ENCODE measurements around the gene COPE. TPM values are rescaled to one million over a fixed set of nuclear protein-coding genes. Genes with fewer than 3 reads are reported as not detected.

The COPE gene
- total and polyA plus RNA-seq, 2 donors (not counting 1 experiment from before 2014, with no cell fraction given) = 154 to 279 TPM

DNA sequence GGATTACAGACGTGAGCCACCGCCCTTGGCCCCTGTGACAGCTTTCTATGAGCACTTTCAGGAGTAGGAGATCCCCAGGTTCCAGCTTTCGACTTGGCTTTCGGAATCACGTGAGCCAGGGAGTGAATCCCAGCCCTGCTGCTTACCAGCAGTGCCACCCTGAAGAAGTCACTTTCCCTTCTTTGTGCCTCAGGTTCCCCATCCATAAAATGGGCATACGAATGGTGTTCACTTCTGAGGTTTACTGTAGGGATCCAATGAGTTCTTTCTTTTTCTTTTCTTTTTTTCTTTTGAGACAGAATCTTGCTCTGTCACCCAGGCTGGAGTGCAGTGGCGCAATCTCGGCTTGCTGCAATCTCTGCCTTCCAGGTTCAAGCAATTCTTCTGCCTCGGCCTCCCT lies 26.1 kb upstream of the COPE start:
- no peaks in the 10 kb centered on the region for H3K9me3 Mint-ChIP-seq (ENCODE audit: insufficient read depth)
- peaks cover 17 to 44% of the 10 kb centered on the region in 2 donors for H3K4me1 ChIP-seq (ENCODE audit: control insufficient read depth in 2 of 2, insufficient read depth in 2 of 2, low read length in 2 of 2)
- H3K36me3 ChIP-seq (replicated peaks in 1 of 2; ENCODE audit: control extremely low read depth in 1 of 2, control insufficient read depth in 1 of 2, extremely low read depth in 1 of 2, insufficient read depth in 2 of 2, low read length in 1 of 2) = no peaks in the 10 kb centered on the region
- no peak overlapping the region for H3K27ac Mint-ChIP-seq
- 92% methylated on average over 8 of the region's 9 CpGs for WGBS (ENCODE audit: insufficient coverage)
- H3K27ac ChIP-seq (ENCODE audit: low read length in 2 of 2) = no peak overlapping the region
- no peak overlapping the region for H3K4me3 Mint-ChIP-seq
- H3K9ac ChIP-seq (ENCODE audit: low read length) = no peak overlapping the region
- H3K9me3 ChIP-seq (ENCODE audit: control extremely low read depth in 1 of 3, control insufficient read depth in 2 of 3, insufficient read depth in 1 of 3, low read length in 2 of 3) = no peaks in the 10 kb centered on the region
- DNase-seq (no peak), ATAC-seq (ENCODE audit: low read depth) (no peak)
- H2AFZ ChIP-seq (ENCODE audit: insufficient read depth, low read depth, low read length, poor library complexity, severe bottlenecking) = no peak overlapping the region
- H3K4me3 ChIP-seq (ENCODE audit: control extremely low read depth in 1 of 5, extremely low read depth in 1 of 5, insufficient read depth in 1 of 5, low read depth in 2 of 5, low read length in 4 of 5) = no peak overlapping the region
- H3K79me2 ChIP-seq (ENCODE audit: control insufficient read depth, insufficient read depth, low read length) = no peaks in the 10 kb centered on the region
- peaks cover 21% of the 10 kb centered on the region for H3K27me3 Mint-ChIP-seq
- peaks cover 0 to 20% (median 5%) of the 10 kb centered on the region in 4 experiments for H3K27me3 ChIP-seq (replicated peaks in 1 of 4; ENCODE audit: control extremely low read depth in 1 of 4, control insufficient read depth in 3 of 4, insufficient read depth in 4 of 4, low read length in 3 of 4)
- no peaks in the 10 kb centered on the region for H4K20me1 ChIP-seq (ENCODE audit: control insufficient read depth, insufficient read depth, low read length, poor library complexity, severe bottlenecking)
- TF ChIP-seq, protein P1, sequence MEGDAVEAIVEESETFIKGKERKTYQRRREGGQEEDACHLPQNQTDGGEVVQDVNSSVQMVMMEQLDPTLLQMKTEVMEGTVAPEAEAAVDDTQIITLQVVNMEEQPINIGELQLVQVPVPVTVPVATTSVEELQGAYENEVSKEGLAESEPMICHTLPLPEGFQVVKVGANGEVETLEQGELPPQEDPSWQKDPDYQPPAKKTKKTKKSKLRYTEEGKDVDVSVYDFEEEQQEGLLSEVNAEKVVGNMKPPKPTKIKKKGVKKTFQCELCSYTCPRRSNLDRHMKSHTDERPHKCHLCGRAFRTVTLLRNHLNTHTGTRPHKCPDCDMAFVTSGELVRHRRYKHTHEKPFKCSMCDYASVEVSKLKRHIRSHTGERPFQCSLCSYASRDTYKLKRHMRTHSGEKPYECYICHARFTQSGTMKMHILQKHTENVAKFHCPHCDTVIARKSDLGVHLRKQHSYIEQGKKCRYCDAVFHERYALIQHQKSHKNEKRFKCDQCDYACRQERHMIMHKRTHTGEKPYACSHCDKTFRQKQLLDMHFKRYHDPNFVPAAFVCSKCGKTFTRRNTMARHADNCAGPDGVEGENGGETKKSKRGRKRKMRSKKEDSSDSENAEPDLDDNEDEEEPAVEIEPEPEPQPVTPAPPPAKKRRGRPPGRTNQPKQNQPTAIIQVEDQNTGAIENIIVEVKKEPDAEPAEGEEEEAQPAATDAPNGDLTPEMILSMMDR (IDR thresholded peaks at IDR 0.05) = no peak
- TF ChIP-seq EZH2 (IDR thresholded peaks at IDR 0.05; ENCODE audit: borderline replicate concordance, insufficient read depth, low read depth, low read length, poor library complexity, severe bottlenecking) = no peak
- ChIA-PET POLR2A (no interaction called here), CTCF (no interaction called here)
- no peak overlapping the region for H3K4me2 ChIP-seq (replicated peaks; ENCODE audit: low read depth, low read length, poor library complexity, severe bottlenecking)
- H3K4me1 Mint-ChIP-seq = peaks cover 34% of the 10 kb centered on the region
- intact Hi-C loops (cut with micrococcal nuclease) = no loop called here

DNA sequence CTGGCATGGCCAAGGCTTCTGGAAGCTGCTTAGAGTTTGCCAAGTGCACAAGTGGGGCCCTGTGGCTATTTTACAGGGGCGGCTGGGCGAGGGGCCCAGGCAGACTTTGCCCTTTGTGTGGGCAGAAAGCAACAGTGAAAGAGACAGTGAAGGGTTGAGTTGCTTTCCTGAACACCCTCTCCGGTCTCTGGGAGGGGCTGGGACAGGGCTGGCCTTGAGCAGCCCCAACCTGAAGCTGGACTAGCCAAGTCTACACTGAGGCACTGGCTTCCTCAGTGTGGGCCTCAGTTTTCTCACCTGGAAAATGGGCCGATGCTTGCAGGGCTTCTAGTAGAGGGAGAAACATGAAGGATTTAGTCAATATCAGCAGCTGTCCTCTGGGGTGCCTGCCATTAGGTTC lies 24.3 kb upstream of the COPE start:
- Mint-ChIP-seq H3K4me3 (no peak overlapping the region), H3K27me3 (peaks cover 31% of the 10 kb centered on the region), H3K27ac (no peak overlapping the region), H3K9me3 (ENCODE audit: insufficient read depth) (no peaks in the 10 kb centered on the region), H3K4me1 (peaks cover 37% of the 10 kb centered on the region)
- POLR2A ChIA-PET = no interaction called here
- ATAC-seq (ENCODE audit: low read depth) = no peak
- Histone ChIP-seq H2AFZ (ENCODE audit: insufficient read depth, low read depth, low read length, poor library complexity, severe bottlenecking) (no peak overlapping the region), H3K79me2 (ENCODE audit: control insufficient read depth, insufficient read depth, low read length) (no peaks in the 10 kb centered on the region), H3K36me3 (replicated peaks in 1 of 2; ENCODE audit: control extremely low read depth in 1 of 2, control insufficient read depth in 1 of 2, extremely low read depth in 1 of 2, insufficient read depth in 2 of 2, low read length in 1 of 2) (no peaks in the 10 kb centered on the region), H3K4me1 (ENCODE audit: control insufficient read depth in 2 of 2, insufficient read depth in 2 of 2, low read length in 2 of 2) (peaks cover 22 to 45% of the 10 kb centered on the region in 2 donors), H4K20me1 (ENCODE audit: control insufficient read depth, insufficient read depth, low read length, poor library complexity, severe bottlenecking) (no peaks in the 10 kb centered on the region), H3K4me3 (ENCODE audit: control extremely low read depth in 1 of 5, extremely low read depth in 1 of 5, insufficient read depth in 1 of 5, low read depth in 2 of 5, low read length in 4 of 5) (no peak overlapping the region), H3K9me3 (ENCODE audit: control extremely low read depth in 1 of 3, control insufficient read depth in 2 of 3, insufficient read depth in 1 of 3, low read length in 2 of 3) (peaks cover 0 to 3% (median 0%) of the 10 kb centered on the region in 3 donors), H3K4me2 (replicated peaks; ENCODE audit: low read depth, low read length, poor library complexity, severe bottlenecking) (no peak overlapping the region), H3K9ac (ENCODE audit: low read length) (no peak overlapping the region), H3K27me3 (replicated peaks in 1 of 4; ENCODE audit: control extremely low read depth in 1 of 4, control insufficient read depth in 3 of 4, insufficient read depth in 4 of 4, low read length in 3 of 4) (peaks cover 0 to 30% (median 6%) of the 10 kb centered on the region in 4 experiments), H3K27ac (ENCODE audit: low read length in 2 of 2) (no peak overlapping the region)
- 86% methylated on average over 4 of the region's 4 CpGs for WGBS (ENCODE audit: insufficient coverage)
- CTCF ChIA-PET = no interaction called here
- TF ChIP-seq, protein P1 (IDR thresholded peaks at IDR 0.05) = no peak
- no peak for TF ChIP-seq EZH2 (IDR thresholded peaks at IDR 0.05; ENCODE audit: borderline replicate concordance, insufficient read depth, low read depth, low read length, poor library complexity, severe bottlenecking)
- intact Hi-C loops (cut with micrococcal nuclease) = no loop called here
- DNase-seq = no peak

Measured in B cell (primary cell).